CD4-positive, alpha-beta T cell treated with Interleukin-17A for 1 hour (primary cell): Measurements from ENCODE around the gene IARS2.
"Not testable (repeated sequence)": the region's sequence is repeated elsewhere in the genome, so short reads cannot be mapped to it uniquely, and the experiment has no call there.

Experiments
- DNase-seq: peaks from one replicate; pipeline ENCODE4 v3.0.0-alpha.2; 2020

The IARS2 gene

DNA sequence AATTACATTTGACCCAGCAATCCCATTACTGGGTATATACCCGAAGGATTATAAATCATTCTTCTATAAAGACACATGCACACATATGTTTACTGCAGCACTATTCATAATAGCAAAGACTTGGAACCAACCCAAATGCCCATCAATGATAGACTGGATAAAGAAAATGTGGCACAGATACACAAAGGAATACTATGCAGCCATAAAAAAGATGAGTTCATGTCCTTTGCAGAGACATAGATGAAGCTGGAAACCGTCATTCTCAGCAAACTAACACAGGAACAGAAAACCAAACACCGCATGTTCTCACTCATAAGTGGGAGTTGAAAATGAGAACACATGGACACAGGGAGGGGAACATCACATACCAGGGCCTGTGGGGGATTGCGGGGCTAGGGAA, 76.0 kb downstream of the IARS2 start:
- not testable (repeated sequence) for DNase-seq

DNA sequence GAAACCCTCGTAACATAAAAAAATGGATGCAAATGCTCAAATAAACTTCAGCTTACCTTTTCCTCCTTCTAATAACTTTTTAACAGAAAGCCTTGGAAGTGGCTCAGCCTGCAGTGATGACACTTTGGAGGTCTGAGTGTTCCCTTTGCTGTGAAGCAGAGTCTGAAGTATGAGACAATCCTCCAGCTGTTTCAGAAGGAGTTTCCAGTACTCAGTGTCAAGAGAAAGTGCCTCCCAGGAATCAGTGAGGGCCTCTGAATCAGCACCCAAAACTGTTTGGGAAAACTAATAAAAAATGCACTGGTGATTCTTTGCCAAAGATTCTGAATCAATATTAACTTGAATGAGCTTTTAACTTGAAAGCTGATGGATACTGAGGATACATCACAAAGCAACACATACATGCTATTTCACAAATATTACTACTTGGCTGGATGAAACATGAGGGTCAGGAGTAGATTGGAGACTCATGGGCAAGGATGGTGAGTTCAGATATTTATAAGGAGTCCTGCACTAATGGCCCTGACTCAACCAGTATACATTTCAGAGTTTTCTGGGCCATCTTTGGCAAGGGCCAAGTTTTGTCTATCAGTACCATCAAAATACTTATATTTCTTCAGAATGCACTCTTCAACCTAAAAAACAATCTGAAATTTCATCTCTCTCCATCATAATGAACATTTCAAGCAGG, 77.0 kb downstream of the IARS2 start:
- no peak for DNase-seq

DNA sequence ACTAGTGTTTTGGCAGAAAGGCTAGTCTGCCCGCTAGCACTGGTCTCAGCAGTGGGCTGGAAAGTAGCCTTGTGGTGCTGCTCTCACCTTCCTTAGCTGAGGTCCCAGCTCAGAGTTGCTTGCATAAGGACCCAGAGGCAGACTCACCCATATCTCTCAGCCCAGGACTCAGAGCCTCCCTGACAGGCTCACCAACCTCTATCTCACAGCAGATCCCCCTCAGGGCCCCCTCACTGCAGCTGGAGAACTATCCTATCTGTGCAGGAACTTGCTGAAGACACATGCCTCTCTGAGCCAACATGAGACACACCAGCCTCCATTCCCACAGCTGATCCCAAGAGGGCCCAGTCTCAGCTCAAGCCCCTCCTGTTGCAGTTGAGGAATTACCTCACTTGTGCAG, 82.6 kb downstream of the IARS2 start:
- no peak for DNase-seq

DNA sequence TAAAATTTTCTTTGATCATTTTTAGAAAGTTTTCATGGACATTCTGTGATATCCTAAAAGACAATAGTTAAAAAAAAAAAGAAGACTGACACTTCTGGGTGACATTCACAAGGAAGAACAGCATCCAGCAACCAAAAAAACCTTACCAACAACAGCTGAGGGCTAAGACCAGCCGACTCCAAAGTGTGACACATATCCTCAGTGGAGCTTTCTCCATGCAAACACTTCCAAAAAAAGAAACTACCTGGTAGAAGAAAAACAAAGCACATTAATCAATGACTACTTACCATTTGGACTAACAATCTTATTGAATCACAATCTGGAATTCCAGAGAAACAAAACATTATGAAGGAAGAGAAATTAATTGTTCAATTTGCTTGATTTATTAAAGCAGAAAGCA, 88.2 kb downstream of the IARS2 start:
- DNase-seq, result no peak

DNA sequence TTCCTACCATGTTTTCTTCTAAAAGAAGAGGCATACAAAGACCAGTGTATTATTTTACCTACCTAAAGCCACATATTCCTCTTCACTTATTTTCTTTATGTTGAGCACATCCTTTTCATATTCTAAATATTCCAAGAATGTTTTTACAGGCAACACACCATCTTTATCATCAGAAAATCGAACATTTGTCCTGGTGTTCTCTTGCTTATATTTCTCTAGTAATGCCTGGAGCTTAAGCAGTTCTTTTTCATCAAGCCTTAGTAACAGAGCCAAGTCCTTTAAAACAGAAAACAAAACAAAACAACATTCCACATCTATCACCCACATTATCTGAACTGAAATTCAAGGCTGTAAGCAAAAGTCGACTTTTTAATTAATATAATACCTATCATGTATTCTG, 88.7 kb downstream of the IARS2 start:
- no peak for DNase-seq

DNA sequence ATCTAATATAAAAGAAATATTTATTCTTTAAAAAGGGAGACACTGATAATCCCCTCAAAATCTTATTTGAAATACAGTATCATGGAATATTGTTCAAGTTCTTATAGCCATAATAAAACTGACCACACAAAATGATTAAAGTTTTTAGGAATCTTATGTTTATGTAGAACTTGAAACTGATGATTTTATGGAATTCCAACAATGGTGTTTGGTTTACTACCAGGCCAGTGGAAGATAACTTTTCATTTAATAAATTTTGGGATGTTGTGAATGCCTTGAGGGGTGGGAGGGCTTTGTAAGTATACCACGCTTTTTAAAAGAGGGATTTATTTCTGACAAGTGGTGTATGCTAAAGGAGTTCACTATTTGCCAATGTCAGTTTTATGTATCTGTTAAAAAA, 90.6 kb downstream of the IARS2 start:
- no peak for DNase-seq

DNA sequence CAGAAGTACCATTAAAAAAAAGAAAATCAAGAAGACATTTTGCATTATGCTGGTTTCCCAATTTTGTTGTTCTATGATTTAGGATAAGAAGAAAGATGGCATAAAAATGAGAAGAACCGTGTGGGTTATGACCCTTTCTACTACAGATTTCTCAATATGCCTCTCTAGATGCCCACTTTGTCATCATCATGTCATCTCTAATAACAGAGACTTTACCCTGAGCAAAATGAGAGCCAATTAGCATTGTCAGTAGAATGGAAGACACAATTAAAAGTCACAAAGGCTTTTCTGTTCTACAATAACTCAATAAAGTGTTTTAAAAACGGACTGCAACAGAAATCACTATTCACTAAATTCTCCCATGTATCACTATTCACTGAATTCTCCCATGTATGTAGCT, 92.8 kb downstream of the IARS2 start:
- no peak for DNase-seq

DNA sequence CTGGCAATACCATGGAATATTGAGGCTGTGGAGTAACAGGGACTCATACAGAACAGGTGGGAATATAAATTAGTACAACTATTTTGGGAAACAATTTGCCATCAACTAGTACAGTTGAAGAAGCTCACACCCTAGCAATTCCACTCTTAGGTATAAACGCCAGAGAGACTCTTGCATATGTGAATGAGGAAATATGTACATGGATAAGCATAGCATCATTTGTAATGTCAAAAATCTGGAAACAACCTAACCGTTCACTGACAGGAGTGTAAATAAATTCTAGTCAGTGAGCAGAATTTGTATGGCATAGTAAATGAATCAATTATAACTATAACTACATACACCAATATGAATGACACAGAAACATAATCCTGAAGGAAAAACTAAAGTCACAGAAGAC, 94.6 kb downstream of the IARS2 start:
- no peak for DNase-seq

DNA sequence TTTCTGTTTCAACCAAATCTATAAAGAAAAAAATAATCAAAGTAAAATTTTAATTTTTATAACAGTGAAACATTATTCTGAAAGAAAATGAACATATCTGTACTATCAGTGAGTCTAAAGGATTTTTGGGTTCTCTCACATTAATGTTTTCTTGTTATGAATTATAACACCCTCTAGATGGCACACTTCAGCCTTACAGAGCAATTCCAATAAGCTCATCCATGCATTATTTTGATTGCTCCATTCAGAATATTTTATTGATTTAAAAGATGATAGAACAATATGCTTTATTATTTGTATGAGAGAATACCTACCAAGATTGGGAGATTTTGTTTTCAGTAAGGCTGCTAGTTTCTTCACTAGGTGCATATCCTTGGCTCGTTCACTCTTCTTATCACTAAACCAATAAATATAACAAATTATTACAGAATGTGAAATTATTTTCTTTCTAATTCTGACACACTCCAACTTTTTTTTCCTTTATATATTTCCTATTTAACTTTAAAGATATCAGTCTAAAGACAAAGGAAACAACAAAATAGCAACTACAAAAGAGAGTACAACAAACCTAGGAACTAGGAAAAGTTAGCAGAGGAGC, 95.9 kb downstream of the IARS2 start:
- peak; percentile 19 for DNase-seq

DNA sequence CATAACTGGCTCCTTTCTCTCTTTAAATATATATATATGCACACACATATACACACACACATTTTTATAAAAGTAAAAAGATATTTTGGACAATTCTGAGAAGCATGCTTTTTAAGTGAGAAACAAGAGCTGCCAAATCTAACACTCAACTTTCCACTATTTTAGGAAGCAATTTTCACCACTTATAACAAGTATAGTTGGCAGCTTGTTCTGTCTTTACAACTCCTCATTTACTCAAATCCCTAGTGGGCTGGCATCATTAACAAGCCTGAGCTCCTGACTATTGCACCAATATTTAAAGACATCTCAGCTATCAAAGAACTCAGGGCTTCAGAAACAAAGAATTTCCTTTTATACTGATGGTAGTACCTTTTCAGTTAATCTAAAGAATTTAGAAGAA, 101.8 kb downstream of the IARS2 start:
- DNase-seq, result no peak
